GM19397 (cell line): ENCODE measurements around the gene DAG1.

Source experiments
- ATAC-seq: cut with Tn5 transposase; IDR thresholded peaks from one replicate; pipeline ENCODE4 v1.9.1; 2021; ENCODE audit warnings: mild to moderate bottlenecking, moderate library complexity; ENCODE audit not compliant: unreplicated experiment

The DAG1 gene

GRCh38 chr3:49512781-49513355 lies 42.8 kb downstream of the DAG1 start:
- no peak for ATAC-seq

- no peak for ATAC-seq
These were observed 43.5 kb downstream of the DAG1 start for GRCh38 chr3:49513494-49514124.

GRCh38 chr3:49518016-49518415 lies 47.9 kb downstream of the DAG1 start:
- no peak for ATAC-seq

GRCh38 chr3:49518441-49518840 lies 48.4 kb downstream of the DAG1 start:
- no peak for ATAC-seq

DNA sequence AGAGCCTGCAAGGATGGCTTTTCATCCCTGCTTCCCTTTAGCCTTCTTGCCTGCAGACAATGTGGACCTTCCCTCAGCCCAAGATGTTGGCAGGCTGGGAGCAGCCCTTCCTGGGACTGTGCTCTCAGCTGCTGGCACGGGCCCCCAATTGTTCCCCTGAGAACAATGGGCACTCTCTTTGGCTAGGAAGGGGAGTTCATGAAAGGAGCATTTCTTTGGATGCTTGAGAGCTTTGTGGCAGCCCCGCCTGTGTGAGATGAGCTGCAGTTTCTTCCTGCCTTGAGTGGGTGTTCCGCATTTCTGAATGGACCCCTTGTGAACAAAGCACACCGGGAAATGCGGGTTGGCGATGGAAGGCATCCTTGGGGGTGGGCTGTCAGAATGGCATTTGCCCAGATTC lies 49.2 kb downstream of the DAG1 start:
- ATAC-seq = no peak

DNA sequence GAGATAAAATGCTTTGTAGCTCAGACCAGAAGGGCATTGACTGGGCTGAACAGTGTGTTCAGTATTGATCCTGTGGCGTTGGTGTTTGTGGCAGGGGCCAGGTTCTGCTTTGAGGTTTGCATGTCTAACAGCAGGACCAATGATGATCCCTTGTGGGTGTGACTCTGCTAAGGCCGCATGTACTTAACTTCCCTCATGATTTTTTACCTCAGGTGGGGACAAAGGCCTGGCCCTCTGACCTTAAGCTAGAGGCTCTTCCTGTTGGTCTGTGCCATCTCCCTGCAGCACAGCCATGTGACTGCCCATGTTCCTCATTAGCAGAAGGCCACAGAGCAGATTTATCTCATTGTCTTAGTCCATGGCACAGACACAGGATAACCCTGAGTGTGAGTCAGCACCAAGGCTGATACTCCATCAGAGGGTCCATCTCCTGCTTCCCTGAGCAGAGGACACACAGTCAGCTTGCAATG lies 49.9 kb downstream of the DAG1 start:
- ATAC-seq = no peak

DNA sequence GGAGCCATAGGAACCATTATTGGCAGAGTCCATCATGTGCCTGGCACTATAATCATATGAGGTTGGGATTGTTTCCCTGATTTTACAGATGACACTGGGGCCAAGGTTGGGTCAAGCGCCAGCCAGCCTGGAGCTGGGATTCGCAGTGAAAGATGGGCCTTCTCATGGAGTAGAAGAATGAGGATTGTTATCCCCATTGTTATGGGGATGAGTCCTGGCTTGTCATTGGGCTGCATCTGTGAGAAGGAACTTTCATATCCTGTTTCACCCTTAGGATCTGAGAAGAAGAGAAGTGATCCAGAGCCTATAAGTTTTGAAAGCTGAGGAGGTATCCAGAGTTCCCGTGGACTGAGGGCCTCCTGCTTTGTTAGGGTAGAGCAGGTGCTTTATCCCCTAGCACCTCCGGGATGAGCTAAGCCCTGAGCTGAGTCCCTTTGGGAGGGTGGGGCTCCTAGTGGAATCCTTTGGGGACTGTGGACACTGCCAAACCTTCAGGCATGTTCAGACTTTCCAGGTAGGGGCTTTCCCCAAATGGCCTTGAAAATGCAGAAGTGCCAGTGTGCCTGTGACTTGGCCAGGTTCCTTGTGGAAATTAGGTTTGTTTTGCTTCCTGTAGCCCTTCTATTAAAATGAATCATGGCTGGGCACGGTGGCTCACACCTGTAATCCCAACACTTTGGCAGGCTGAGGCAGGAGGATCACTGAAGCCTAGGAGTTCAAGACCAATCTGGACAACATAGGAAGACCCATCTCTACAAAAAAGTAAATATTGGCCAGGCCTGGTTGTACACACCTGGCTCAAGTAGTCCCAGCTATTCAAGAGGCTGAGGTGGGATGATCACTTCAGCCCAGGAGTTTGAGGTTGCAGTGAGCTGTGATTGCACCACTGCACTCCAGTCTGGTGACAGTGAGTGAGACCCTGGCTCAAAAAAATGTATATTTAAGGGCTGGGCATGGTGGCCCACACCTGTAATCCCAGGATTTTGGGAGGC lies 54.0 kb downstream of the DAG1 start:
- no peak for ATAC-seq

DNA sequence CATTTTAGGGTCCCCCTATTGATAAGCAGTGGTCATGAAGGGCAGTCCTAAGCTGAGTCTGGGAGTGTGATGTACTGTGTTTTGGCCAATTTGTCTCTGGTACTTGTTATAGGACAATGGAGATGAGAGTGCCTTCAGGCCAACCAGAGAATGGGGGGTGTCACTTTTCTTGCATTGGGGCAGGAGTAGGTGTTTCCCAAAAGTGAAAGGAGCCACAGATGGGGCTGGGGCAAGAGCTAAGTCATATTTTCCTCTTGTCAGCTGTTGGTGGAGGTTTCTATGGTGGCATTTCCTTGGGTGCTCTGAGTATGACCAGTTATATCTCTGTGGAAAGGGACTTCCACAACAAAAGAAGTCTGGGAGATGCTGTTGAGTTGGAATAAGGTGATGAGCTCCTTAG lies 59.5 kb downstream of the DAG1 start:
- no peak for ATAC-seq

DNA sequence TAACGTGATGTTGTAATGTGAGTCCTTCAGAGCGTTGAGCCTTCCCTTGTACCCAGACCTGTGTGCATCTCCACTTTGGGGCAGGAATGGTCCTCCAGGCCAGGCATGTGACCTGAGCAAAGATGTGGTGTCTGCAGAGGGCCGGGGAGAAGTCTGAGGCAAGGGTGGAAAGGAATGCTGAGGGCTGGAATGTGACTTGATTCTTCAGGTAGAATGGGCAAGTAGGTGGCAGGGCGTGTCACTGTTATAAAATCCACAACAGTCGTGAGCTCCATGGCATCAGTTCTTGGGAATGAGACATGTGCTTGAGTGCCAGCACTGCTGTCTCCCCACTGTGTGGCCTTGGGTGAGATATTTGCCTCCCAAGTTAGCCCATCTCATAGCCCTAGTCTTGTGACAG lies 60.2 kb downstream of the DAG1 start:
- ATAC-seq = no peak

- ATAC-seq = no peak
These were observed 60.6 kb downstream of the DAG1 start for GRCh38 chr3:49530701-49531100.

DNA sequence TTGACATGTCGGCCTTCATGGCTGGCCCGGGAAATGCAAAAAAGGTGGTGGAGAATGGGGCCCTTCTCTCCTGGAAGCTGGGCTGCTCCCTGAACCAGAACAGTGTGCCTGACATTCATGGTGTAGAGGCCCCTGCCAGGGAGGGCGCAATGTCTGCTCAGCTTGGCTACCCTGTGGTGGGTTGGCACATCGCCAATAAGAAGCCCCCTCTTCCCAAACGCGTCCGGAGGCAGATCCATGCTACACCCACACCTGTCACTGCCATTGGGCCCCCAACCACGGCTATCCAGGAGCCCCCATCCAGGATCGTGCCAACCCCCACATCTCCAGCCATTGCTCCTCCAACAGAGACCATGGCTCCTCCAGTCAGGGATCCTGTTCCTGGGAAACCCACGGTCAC lies 61.2 kb downstream of the DAG1 start:
- ATAC-seq = no peak

DNA sequence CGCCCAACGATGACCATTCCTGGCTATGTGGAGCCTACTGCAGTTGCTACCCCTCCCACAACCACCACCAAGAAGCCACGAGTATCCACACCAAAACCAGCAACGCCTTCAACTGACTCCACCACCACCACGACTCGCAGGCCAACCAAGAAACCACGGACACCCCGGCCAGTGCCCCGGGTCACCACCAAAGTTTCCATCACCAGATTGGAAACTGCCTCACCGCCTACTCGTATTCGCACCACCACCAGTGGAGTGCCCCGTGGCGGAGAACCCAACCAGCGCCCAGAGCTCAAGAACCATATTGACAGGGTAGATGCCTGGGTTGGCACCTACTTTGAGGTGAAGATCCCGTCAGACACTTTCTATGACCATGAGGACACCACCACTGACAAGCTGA lies 61.6 kb downstream of the DAG1 start:
- ATAC-seq = no peak

DNA sequence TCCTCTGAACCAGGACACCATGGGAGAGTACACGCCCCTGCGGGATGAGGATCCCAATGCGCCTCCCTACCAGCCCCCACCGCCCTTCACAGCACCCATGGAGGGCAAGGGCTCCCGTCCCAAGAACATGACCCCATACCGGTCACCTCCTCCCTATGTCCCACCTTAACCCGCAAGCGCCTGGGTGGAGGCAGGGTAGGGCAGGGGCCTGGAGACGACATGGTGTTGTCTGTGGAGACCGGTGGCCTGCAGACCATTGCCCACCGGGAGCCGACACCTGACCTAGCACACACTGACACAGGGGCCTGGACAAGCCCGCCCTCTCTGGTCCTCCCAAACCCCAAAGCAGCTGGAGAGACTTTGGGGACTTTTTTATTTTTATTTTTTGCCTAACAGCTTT lies 63.0 kb downstream of the DAG1 start:
- no peak for ATAC-seq

GRCh38 chr3:49533786-49534519 lies 63.9 kb downstream of the DAG1 start:
- no peak for ATAC-seq

GRCh38 chr3:49534581-49535441 lies 64.7 kb downstream of the DAG1 start:
- no peak for ATAC-seq

GRCh38 chr3:49535971-49536874 lies 66.2 kb downstream of the DAG1 start:
- ATAC-seq = no peak

- no peak for ATAC-seq
These were observed 66.9 kb downstream of the DAG1 start for GRCh38 chr3:49536875-49537533.
